Fibroblast of lung (primary cell): ENCODE data around the gene DYNLT3.

ENCODE experiments used
- EZH2 ChIP-seq: IDR thresholded peaks from 2 replicates; pipeline ENCODE4 v1.5.1; 2012; ENCODE audit warnings: low read length, control low read depth, mild to moderate bottlenecking; ENCODE audit errors: missing control alignments
- TF ChIP-seq, protein P1 (sequence below), 2 donors: IDR thresholded peaks in 1 of 2; conservative IDR thresholded peaks in 1 of 2; 1 replicate in 1 of 2; 2 replicates in 1 of 2; pipeline ENCODE4 v1.5.1; 2011 to 2012; ENCODE audit warnings: low read length in 2 of 2, control low read depth in 1 of 2, inconsistent platforms in 1 of 2, low read depth in 1 of 2, mild to moderate bottlenecking in 1 of 2

DNA sequence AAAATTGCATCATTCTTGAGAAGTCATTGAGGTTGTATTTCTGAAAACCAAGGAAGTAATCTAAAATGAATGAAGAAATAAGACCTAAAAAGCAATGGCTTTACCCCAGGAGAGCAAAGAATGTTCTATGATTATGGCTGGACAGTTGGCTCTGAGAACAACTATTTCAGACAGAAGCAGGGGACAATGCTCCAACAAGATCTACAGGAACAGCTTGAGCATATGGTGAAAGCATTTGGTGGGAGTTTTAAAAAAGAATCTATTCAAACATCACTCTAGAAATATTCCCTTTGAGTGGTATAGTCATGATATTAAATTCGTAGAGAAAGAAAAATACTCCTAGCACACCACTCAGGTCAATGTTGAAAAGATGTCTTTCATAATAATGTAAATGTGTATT is 26.7 kb downstream of the DYNLT3 start:
- TF ChIP-seq, protein P1, sequence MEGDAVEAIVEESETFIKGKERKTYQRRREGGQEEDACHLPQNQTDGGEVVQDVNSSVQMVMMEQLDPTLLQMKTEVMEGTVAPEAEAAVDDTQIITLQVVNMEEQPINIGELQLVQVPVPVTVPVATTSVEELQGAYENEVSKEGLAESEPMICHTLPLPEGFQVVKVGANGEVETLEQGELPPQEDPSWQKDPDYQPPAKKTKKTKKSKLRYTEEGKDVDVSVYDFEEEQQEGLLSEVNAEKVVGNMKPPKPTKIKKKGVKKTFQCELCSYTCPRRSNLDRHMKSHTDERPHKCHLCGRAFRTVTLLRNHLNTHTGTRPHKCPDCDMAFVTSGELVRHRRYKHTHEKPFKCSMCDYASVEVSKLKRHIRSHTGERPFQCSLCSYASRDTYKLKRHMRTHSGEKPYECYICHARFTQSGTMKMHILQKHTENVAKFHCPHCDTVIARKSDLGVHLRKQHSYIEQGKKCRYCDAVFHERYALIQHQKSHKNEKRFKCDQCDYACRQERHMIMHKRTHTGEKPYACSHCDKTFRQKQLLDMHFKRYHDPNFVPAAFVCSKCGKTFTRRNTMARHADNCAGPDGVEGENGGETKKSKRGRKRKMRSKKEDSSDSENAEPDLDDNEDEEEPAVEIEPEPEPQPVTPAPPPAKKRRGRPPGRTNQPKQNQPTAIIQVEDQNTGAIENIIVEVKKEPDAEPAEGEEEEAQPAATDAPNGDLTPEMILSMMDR (conservative IDR thresholded peaks at IDR 0.05 in 1 of 2, IDR thresholded peaks at IDR 0.05 in 1 of 2; ENCODE audit: low read depth in 1 of 2, low read length in 2 of 2), result no peak
- no peak for TF ChIP-seq EZH2
